ENCODE data around the gene ZNF44. TPM values are rescaled to one million over a fixed set of nuclear protein-coding genes. Genes with fewer than 3 reads are reported as not detected.

Gene ZNF44
- total RNA-seq, 2 donors from 2014 or later: 8.8 to 10.5 TPM

GRCh38 chr19:12261554-12261953, 33.1 kb downstream of the ZNF44 start:
- Histone ChIP-seq H3K27me3 (no peaks in the 10 kb centered on the region), H3K4me1 (no peaks in the 10 kb centered on the region), H3K27ac (no peak overlapping the region), H3K4me3 (no peak overlapping the region), H3K9me3 (no peaks in the 10 kb centered on the region), H3K36me3 (replicated peaks in 1 of 2; ENCODE audit: insufficient read depth in 1 of 2, low read depth in 2 of 2) (no peaks in the 10 kb centered on the region)
- 94 to 97% methylated on average over 1 of the region's 1 CpG for WGBS, 2 donors
- intact Hi-C loops (cut with DNase I): no loop called here
- ATAC-seq: no peak
- TF ChIP-seq CTCF (IDR thresholded peaks at IDR 0.05) (no peak), POLR2A (IDR thresholded peaks at IDR 0.05) (no peak)
- DNase-seq: no peak

DNA sequence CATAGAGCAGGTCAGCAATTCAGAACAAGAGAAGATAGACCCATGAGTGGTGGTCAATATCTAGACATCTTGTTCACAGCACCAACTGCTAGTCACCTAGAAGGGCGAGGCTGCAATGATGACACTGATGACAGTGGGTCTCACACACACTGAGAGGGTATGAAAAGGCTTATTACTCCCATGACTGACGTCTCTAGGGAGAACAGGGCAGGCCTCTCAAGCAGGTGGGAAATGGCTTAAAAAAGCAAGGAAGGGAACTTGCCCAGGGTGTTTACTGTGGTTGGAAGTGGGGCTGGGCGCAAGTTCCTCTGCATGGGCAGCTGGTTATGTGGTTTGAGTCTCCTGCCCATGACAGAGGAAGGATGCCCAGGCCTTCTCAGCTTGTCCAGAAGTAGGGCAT, 33.8 kb downstream of the ZNF44 start:
- DNase-seq (no peak), ATAC-seq (no peak)
- H3K27me3 ChIP-seq: no peaks in the 10 kb centered on the region
- no peaks in the 10 kb centered on the region for H3K9me3 ChIP-seq
- 96 to 97% methylated on average over 3 of the region's 3 CpGs for WGBS, 2 donors
- no peaks in the 10 kb centered on the region for H3K36me3 ChIP-seq (replicated peaks in 1 of 2; ENCODE audit: insufficient read depth in 1 of 2, low read depth in 2 of 2)
- intact Hi-C loops (cut with DNase I): no loop called here
- TF ChIP-seq POLR2A (IDR thresholded peaks at IDR 0.05): no peak
- no peak for TF ChIP-seq CTCF (IDR thresholded peaks at IDR 0.05)
- no peak overlapping the region for H3K4me3 ChIP-seq
- no peak overlapping the region for H3K27ac ChIP-seq
- no peaks in the 10 kb centered on the region for H3K4me1 ChIP-seq

- no peak for TF ChIP-seq CTCF (IDR thresholded peaks at IDR 0.05)
- no peak for TF ChIP-seq POLR2A (IDR thresholded peaks at IDR 0.05)
- 97 to 99% methylated on average over 12 to 23 of the region's 23 CpGs for WGBS, 2 donors
Measured at GRCh38 chr19:12260236-12260635, 34.4 kb downstream of the ZNF44 start.

GRCh38 chr19:12255372-12255771, 39.3 kb downstream of the ZNF44 start:
- Histone ChIP-seq H3K27ac (no peak overlapping the region), H3K4me1 (no peaks in the 10 kb centered on the region), H3K9me3 (peaks cover 0 to 10% (median 0%) of the 10 kb centered on the region in 3 donors), H3K27me3 (no peaks in the 10 kb centered on the region), H3K4me3 (no peak overlapping the region), H3K36me3 (replicated peaks in 1 of 2; ENCODE audit: insufficient read depth in 1 of 2, low read depth in 2 of 2) (no peaks in the 10 kb centered on the region)
- ATAC-seq (no peak), DNase-seq (no peak)
- WGBS, 2 donors: 80 to 88% methylated on average over 3 of the region's 3 CpGs
- intact Hi-C loops (cut with DNase I): no loop called here
- no peak for TF ChIP-seq CTCF (IDR thresholded peaks at IDR 0.05)
- TF ChIP-seq POLR2A (IDR thresholded peaks at IDR 0.05): no peak

More at GRCh38 chr19:12260236-12260635, 34.4 kb downstream of the ZNF44 start:
- intact Hi-C loops (cut with DNase I): no loop called here
- Histone ChIP-seq H3K36me3 (replicated peaks in 1 of 2; ENCODE audit: insufficient read depth in 1 of 2, low read depth in 2 of 2) (no peaks in the 10 kb centered on the region), H3K9me3 (no peaks in the 10 kb centered on the region), H3K4me3 (no peak overlapping the region), H3K27ac (no peak overlapping the region), H3K27me3 (no peaks in the 10 kb centered on the region), H3K4me1 (no peaks in the 10 kb centered on the region)
- no peak for DNase-seq
- no peak for ATAC-seq

- WGBS, 2 donors: 82 to 94% methylated on average over 5 of the region's 5 CpGs
- H3K4me3 ChIP-seq: no peak overlapping the region
- H3K36me3 ChIP-seq (replicated peaks in 1 of 2; ENCODE audit: insufficient read depth in 1 of 2, low read depth in 2 of 2): peaks cover 8 to 15% of the 10 kb centered on the region in 2 donors
- intact Hi-C loops (cut with DNase I): no loop called here
- ATAC-seq: no peak
- TF ChIP-seq CTCF (IDR thresholded peaks at IDR 0.05) (no peak), POLR2A (IDR thresholded peaks at IDR 0.05) (no peak)
- no peak for DNase-seq
- no peak overlapping the region for H3K27ac ChIP-seq
- no peaks in the 10 kb centered on the region for H3K27me3 ChIP-seq
- peaks cover 0 to 19% (median 5%) of the 10 kb centered on the region in 3 donors for H3K9me3 ChIP-seq
- H3K4me1 ChIP-seq: no peaks in the 10 kb centered on the region
Measured at GRCh38 chr19:12247644-12248222, 47.0 kb downstream of the ZNF44 start.
